H4 (cell line): ENCODE data around the gene TMEM17. TPM values are rescaled to one million over a fixed set of nuclear protein-coding genes. Genes with fewer than 3 reads are reported as not detected.
A peak's percentile ranks its signal among the peaks of the same experiment; 100 is the strongest.

ENCODE experiments used
- DNase-seq: peaks from one replicate; pipeline ENCODE4 v3.0.0-alpha.2; 2015; ENCODE audit warnings: low spot score
- total RNA-seq: library from RNA; depleted of rRNA; stranded (reverse); fragments of >200 nt; shearing (Covaris generic); gene quantifications from 2 replicates; pipeline ENCODE4 v1.2.3, GENCODE V29; 2014

The TMEM17 gene
- total RNA-seq, 1 experiment from 2014 or later = 2.8 TPM

DNA sequence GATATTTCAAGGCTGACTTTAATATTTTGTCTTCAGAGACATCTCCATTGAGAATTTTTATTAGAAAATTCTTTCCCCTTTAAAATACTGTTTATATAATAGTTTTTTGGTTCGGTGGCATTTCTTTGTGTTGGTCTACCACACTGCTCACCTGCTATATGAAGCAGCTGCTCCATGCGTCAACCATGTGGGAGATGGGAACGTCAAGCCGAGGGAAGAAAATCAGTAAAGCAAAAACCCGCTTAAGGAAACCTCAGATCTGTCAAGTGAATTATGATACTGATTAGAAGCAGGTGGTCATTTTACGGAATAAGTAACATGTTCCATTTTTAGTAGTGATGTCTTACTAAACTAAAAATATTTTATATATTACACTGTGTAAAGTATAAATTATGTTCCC lies 5.6 kb upstream of the TMEM17 start:
- DNase-seq = no peak

DNA sequence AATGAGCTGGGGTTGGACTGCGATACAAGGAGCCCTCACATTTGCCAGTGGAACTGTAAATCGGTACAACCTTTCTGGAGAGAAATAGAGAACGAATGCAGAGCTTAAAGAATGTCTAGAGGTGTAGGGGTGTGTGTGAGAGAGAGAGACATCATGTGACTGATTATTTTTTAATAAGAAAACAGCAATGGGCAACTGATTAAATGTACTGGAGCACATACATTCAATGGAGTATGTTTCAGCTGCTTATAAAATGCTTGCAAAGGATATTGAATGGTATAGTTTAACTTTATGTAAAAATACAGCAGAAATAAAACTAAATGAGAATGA lies 391 bp upstream of the TMEM17 start:
- DNase-seq = no peak

GRCh38 chr2:62505109-62505749 lies 766 bp downstream of the TMEM17 start:
- no peak for DNase-seq

GRCh38 chr2:62504657-62505056 lies 1.3 kb downstream of the TMEM17 start:
- no peak for DNase-seq

DNA sequence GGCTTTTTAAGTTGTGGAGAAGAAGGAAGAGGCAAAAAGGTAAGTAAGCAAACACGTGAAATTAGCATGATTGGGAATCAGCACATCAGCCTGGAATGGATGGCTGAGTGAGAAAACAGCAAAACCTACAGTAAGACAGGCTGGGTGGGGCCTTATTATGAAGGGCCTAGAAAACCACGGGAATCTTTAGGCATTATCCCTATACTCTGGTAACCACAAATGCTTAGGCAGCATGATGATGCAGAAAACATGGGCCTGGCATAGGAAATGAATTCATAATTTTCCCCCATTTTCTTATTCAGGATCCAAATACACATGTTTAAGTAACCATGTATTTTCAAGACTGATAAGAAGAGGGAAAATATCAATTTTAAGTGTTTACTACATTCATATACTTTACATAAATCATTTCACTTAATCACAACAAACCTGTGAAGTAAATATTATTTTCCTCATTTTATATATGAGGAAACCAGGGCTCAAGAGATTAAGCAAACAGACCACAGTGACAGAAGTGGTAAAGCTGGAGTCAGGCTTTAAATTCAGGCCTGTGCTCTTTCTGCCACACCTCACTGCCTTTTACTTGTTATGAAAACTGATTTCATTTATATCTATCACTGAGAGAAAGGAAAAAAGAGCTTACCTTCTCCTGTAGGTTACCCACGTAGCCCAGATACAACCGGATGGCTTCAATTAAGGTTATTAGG lies 4.0 kb downstream of the TMEM17 start:
- peak; percentile 73 for DNase-seq

- DNase-seq = no peak
Observed at GRCh38 chr2:62501069-62501468, 4.9 kb downstream of the TMEM17 start.

DNA sequence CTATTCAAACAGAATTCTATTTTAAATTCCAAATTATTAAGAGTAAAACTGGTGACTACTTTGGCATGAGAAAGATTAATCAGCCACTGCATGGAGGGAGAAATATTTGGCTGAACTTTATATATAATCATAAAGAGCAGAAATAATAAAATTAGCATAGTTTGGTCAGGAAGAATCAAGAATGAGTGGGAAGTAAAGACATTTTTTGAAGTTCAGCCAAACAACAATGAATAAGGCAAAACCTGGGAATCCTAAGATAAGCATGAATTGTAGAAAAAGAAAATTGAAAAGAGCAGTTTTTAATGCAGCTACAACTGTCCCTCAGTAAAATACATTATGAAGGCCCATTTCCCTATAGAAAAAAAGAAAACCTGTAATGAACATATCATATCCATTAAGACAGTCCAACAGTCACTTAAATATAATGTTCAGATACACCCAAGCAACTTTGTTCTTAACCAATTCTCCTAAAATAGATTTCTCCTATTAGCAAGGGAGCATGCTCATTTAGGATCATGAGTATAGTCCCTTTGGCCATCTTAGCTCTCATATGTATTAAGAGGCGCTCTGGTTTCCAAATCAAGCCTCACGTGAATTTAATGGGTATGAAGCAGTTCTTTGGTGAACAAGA lies 6.5 kb downstream of the TMEM17 start:
- no peak for DNase-seq

DNA sequence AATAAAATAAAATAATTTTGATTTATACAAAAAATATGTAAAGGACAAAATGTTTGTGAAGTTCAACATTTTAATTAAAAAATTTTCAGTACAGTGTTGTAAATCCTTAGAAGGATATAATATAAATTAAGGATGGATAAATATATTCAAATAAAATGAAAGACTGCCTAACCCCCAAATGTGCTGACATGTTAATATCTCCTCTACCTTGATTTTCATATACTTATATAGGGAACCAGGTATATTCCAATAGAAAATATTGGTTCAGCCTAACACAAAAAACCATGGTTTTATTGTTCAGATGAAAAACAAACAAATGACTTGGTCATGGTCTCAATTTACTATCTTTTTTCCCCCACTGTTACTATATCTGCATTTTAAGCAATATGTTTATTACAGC lies 7.3 kb downstream of the TMEM17 start:
- no peak for DNase-seq

DNA sequence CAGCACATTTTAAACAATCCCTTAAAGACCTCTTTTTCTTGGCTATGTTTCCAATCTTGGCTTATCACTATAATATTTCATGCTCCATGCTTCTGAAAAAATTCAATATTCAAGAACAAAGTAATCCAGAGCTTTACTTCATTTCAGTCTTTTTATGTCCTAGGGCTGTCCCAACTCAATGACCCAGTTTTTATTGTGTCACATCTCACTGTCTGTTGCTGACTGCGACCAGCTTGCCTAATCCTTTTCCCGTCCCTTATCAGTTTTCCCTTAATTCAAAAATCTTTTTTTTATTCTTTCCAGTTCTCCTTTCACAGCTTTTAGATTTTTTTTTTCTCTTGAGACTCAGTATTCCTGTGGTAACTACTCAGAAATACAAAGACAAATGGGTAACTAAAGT lies 10.2 kb downstream of the TMEM17 start:
- no peak for DNase-seq

DNA sequence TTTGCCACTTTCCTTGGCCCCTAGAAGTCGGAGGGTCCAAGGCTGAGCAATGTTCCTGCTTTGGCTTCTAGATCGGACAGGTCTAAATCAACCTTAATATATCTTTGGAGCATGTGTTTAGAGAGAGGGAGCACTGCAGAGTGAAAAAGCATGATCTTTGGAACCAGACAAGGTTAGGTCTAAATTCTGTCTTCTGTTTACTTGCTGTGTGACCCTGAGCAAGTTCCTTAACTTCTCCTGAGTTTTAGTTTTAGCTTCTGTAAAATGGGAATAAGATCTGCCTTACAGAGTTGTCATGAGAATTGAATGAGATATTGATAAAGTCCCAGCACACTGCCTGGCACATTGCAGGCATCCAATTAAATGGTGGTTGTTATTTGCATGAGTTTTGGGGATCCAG lies 13.9 kb downstream of the TMEM17 start:
- DNase-seq = no peak

DNA sequence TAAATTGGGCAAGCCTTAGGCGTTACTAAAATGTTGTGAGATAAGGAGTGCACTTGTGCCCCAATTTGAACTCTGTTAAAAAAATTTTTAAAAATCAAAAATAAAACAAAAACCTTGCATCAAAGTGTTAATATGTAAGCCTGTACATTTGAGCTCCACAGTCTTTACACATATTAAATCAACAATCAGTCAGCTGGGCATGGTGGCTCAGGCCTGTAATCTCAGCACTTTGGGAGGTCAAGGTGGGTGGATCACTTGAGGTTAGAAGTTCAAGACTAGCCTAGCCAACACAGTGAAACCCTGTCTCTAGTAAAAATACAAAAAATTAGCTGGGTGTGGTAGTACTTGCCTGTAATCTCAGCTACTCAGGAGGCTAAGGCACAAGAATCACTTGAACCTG lies 16.3 kb downstream of the TMEM17 start:
- DNase-seq = no peak

GRCh38 chr2:62489162-62489561 lies 16.8 kb downstream of the TMEM17 start:
- no peak for DNase-seq

GRCh38 chr2:62486439-62486765 lies 19.6 kb downstream of the TMEM17 start:
- no peak for DNase-seq

DNA sequence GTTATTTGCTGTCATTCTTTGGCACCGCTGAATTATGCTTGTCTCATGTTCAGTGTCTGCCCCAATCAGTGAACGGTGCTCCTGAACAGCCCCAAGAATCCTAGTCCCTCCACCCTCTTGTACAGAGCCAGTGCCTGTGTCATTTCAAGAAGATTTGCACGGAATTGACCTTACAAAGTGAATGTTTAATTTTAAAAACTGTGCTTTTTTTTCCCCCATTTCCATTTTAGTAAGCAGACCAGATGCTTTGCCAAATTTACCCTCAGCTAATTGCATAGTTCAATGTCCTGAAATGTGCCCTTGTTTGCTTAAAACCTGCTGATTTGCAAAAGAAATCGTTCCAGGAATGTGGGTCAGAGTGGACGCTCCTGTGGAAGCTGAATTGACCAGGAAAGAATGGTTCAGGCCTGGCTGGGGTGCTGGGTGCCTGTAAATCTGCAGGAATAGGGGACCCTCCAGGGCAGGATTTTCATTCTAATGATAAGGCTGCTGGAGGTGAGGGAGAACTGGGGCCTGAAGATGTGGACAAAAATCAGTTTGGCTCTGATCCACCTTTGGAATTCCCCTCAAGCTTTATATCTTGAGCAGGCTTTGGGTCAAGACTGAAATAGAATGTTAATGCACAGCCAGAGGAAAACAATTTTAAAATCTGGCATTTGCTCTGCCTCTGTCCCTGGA lies 20.1 kb downstream of the TMEM17 start:
- no peak for DNase-seq

- no peak for DNase-seq
Observed at GRCh38 chr2:62482558-62483352, 23.2 kb downstream of the TMEM17 start.

DNA sequence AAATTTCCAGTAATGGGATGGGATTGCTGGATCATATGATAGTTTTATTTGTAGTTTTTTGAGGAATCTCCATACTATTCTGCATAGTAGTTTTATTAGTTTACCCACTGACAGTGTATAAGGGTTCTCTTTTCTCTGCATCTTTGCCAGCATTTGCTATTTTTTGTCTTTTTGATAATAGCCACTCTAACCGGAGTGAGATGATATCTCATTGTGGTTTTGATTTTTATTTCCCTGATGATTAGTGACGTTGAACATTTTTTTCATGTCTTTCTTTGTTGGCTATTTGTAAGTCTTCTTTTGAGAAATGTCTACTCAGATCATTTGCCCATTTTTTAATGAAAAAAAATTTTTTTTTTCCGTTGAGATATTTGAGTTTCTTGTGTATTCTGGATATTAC lies 26.1 kb downstream of the TMEM17 start:
- DNase-seq = no peak

DNA sequence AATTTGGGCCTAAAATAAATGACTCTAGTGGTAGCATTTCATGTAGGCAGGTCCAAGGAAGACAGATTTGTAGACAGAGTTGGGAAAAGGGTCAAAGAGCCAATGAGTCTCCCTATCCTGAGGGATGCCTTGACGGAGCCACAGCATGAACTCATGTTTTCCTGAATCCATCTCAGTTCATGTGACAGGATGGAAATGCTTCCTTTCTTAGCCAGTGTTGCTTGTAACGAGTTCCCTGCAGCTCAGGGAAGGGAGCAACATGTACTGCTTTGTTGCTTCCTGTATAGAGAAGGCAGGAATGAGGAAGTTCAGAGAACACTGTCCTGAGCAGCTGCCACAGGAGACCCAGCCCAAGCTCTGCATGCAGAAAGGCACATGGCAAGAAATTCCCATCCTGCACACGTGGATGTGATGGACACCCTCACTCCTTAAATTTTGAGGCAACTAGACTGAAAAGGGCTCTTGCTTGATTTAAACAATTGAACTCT lies 27.9 kb downstream of the TMEM17 start:
- DNase-seq = no peak

- no peak for DNase-seq
Observed at GRCh38 chr2:62477573-62477972, 28.4 kb downstream of the TMEM17 start.

DNA sequence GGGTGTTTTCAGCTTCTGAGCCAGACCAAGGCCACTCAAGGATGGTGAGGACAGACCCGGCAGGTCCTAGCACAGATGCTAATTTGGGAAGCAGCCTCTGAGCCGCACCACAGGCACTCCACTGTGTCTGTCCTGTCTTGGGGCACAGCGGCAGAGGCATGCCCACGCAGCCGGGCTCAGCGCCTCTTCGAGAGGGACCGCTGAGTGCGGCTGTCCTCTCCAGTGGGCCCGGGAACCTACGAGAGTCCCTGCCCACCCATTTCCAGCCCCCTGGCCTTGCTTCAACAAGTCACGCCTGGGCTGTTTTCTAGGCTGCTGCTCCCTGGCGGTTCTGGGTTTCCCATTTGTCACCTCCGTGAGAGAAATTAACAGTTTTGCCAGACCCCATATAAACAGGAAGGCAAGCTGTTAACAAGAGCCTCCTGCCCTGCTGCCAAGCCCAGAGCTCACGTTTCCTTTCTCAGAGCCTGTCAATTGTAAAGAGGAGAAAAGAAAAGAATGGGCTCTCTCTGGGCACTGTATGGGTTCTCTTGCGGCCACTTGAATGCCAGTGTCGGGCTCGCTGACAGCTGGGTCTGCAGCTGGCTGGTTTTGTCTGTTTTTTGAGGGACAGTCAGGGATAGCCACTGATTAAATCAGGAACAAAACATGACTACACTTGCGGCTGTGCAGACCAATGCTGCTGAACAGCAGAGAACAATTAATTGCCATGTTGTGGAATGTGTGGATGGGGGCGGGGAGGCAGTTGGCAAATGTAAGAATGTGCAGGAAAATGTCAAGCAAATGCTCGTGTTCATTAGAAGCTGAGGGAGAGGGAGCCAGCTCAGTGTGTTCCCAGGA lies 30.6 kb downstream of the TMEM17 start:
- no peak for DNase-seq

DNA sequence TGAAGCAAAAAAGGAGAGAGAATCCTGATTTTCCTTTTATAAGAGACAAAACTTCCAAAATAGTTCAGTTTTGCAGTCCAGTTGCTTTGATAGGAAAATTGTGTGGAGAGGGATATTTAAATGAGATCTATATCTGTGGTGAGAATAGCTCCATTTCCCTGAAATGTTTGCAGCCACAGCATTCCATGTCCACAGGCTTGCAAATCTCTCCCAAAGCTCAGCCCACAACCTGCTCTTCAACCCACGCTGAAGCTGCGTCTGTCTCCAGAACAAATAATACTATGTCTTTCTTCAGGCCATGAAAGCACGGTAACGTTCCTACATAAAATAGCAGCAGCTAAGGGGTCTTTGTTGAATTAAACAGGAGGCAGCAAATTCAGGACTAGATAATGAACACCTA lies 31.8 kb downstream of the TMEM17 start:
- no peak for DNase-seq

- DNase-seq = no peak
Observed at GRCh38 chr2:62473246-62473827, 32.7 kb downstream of the TMEM17 start.
